K562 (cell line): ENCODE data around the gene SHROOM3. TPM values are rescaled to one million over a fixed set of nuclear protein-coding genes. Genes with fewer than 3 reads are reported as not detected.
A peak's percentile ranks its signal among the peaks of the same experiment; 100 is the strongest.

Experiments
- ATAC-seq: fragments of 200-7000 bp; cut with Tn5 transposase; 3 replicates; pipeline ENCODE4 v1.9.1; 2020; ENCODE audit warnings: moderate library complexity
- BruUV-seq: library from RNA; stranded (reverse); fragments of 400-500 nt; replicated peaks from 2 replicates; lab custom pipeline; 2021; lab: Mats Ljungman, UMichigan
- CTCF ChIA-PET: fragments of 300-600 bp; formaldehyde crosslinking; extraction: SDS; loops from one replicate; lab custom pipeline; 2021; ENCODE audit warnings: low intra/inter-chr PET ratio; lab: Yijun Ruan, JAX
- POLR2A ChIA-PET: fragments of 300-600, 350-650 bp; sonication (Branson Sonifier 250); formaldehyde crosslinking; extraction: SDS; loops from one replicate; lab custom pipeline; 2021; ENCODE audit warnings: antibody characterized with exemption, inconsistent platforms; lab: Yijun Ruan, JAX
- DNase-seq, 4 experiments: peaks; one replicate each; pipeline versions ENCODE4 v3.0.0 to v3.0.0-alpha.2; 2011 to 2018; ENCODE audit warnings: low spot score in 3 of 4, mixed read lengths in 3 of 4; ENCODE audit errors: extremely low read depth in 1 of 4
- FAIRE-seq: peaks from 2 replicates; lab custom pipeline; 2011; peaks lifted over from hg19 to GRCh38; lab: Jason Lieb, UNC
- H2AFZ ChIP-seq: 2 replicates; pipeline ENCODE4 v1.6.0; 2011; ENCODE audit warnings: low read depth, low read length, control low read depth, inconsistent platforms
- H3K27ac ChIP-seq: fragments of 200-600 bp; 3 replicates; pipeline ENCODE4 v1.8.0; 2011; ENCODE audit warnings: low read depth, mild to moderate bottlenecking, control low read depth, inconsistent platforms, low read length, moderate library complexity, mixed read lengths; ENCODE audit errors: extremely low read depth
- H3K27me3 ChIP-seq, 2 experiments: fragments of 300-600 bp in 1 of 2; 2 replicates in 1 of 2; 3 replicates in 1 of 2; pipeline versions ENCODE4 v1.6.0 to v1.8.0; 2011; ENCODE audit warnings: inconsistent platforms in 2 of 2, low read length in 2 of 2, mild to moderate bottlenecking in 1 of 2, mixed read lengths in 1 of 2, moderate library complexity in 1 of 2; ENCODE audit not compliant: control insufficient read depth in 2 of 2, insufficient read depth in 2 of 2
- H3K36me3 ChIP-seq: fragments of 300-600 bp; 3 replicates; pipeline ENCODE4 v1.8.0; 2011; ENCODE audit warnings: mild to moderate bottlenecking, low read length, inconsistent platforms; ENCODE audit not compliant: control insufficient read depth, insufficient read depth
- H3K4me1 ChIP-seq, 2 experiments: fragments of 200-600 bp in 1 of 2; replicated peaks in 1 of 2; 2 replicates in 1 of 2; 3 replicates in 1 of 2; pipeline versions ENCODE4 v1.5.1 to v1.8.0; 2011; ENCODE audit warnings: inconsistent platforms in 2 of 2, low read length in 2 of 2, mild to moderate bottlenecking in 1 of 2, mixed read lengths in 1 of 2, moderate library complexity in 1 of 2; ENCODE audit not compliant: control insufficient read depth in 2 of 2, insufficient read depth in 2 of 2
- H3K4me2 ChIP-seq: 2 replicates; pipeline ENCODE4 v1.6.1; 2011; ENCODE audit warnings: low read length, control low read depth, inconsistent platforms, mixed read lengths; ENCODE audit not compliant: insufficient read depth
- H3K4me3 ChIP-seq: fragments of 200-600 bp; sonication (generic), shearing (Covaris generic); 2 replicates; pipeline ENCODE4 v1.5.1; 2016; ENCODE audit warnings: control low read depth, inconsistent platforms
- H3K79me2 ChIP-seq: fragments of 200-600 bp; 3 replicates; pipeline ENCODE4 v1.8.0; 2011; ENCODE audit warnings: low read length, inconsistent platforms; ENCODE audit not compliant: control insufficient read depth, insufficient read depth
- H3K9ac ChIP-seq, 2 experiments: 2 replicates each; pipeline versions ENCODE4 v1.6.0 to v1.6.1; 2011; ENCODE audit warnings: low read depth in 2 of 2, low read length in 2 of 2, control low read depth in 1 of 2, inconsistent platforms in 1 of 2, mild to moderate bottlenecking in 1 of 2, mixed read lengths in 1 of 2; ENCODE audit not compliant: insufficient read depth in 1 of 2
- H3K9me1 ChIP-seq: one replicate; pipeline ENCODE4 v1.6.0; 2011; ENCODE audit warnings: inconsistent platforms, mild to moderate bottlenecking, low read length, moderate library complexity; ENCODE audit not compliant: control insufficient read depth, insufficient read depth
- H3K9me3 ChIP-seq: replicated peaks from 2 replicates; pipeline ENCODE4 v1.5.1; 2011; ENCODE audit warnings: low read depth, low read length, inconsistent platforms; ENCODE audit not compliant: control insufficient read depth, insufficient read depth
- H4K20me1 ChIP-seq: replicated peaks from 2 replicates; pipeline ENCODE4 v1.6.1; 2011; ENCODE audit warnings: low read length, inconsistent platforms, mixed read lengths; ENCODE audit not compliant: control insufficient read depth, insufficient read depth
- ATF3 ChIP-seq, 2 experiments: fragments of 450-650 bp in 1 of 2; sonication (generic) in 1 of 2; formaldehyde crosslinking in 1 of 2; IDR thresholded peaks in 1 of 2; conservative IDR thresholded peaks in 1 of 2; 2 replicates each; pipeline versions ENCODE4 v1.6.1 to v1.8.1; 2016 to 2023; ENCODE audit warnings: mild to moderate bottlenecking in 2 of 2, moderate library complexity in 2 of 2, inconsistent platforms in 1 of 2, missing genetic modification reagents in 1 of 2
- C11orf30 ChIP-seq: fragments of 450-650 bp; IDR thresholded peaks from 2 replicates; pipeline ENCODE4 v1.6.1; 2016; ENCODE audit warnings: low read depth, mild to moderate bottlenecking
- DPF2 ChIP-seq: fragments of 450-650 bp; IDR thresholded peaks from 2 replicates; pipeline ENCODE4 v1.6.1; 2016
- EWSR1 ChIP-seq: fragments of 450-650 bp; IDR thresholded peaks from 2 replicates; pipeline ENCODE4 v1.6.1; 2018; ENCODE audit warnings: borderline replicate concordance, mild to moderate bottlenecking, low read depth, moderate library complexity; ENCODE audit not compliant: partially characterized antibody
- EZH2 ChIP-seq: IDR thresholded peaks from 2 replicates; pipeline ENCODE4 v1.6.1; 2012; ENCODE audit warnings: low read depth, mild to moderate bottlenecking, inconsistent platforms, low read length, borderline replicate concordance
- FOS ChIP-seq: IDR thresholded peaks from 3 replicates; pipeline ENCODE4 v1.6.1; 2011; ENCODE audit not compliant: insufficient read length; ENCODE audit errors: extremely low read depth
- GTF2E2 ChIP-seq: fragments of 200-800 bp; sonication (Bioruptor generic); IDR thresholded peaks from 2 replicates; pipeline ENCODE4 v1.6.1; 2016; ENCODE audit warnings: missing genetic modification characterization, missing compliant biosample characterization
- HMGN3 ChIP-seq: IDR thresholded peaks from 2 replicates; pipeline ENCODE4 v1.6.1; 2011; ENCODE audit warnings: borderline replicate concordance, low read depth, mild to moderate bottlenecking, mixed read lengths, low read length; ENCODE audit not compliant: insufficient read length; ENCODE audit errors: extremely low read depth
- PRMT5 ChIP-seq: sonication (generic); formaldehyde crosslinking; IDR thresholded peaks from 2 replicates; pipeline ENCODE4 v1.5.0; 2020; ENCODE audit warnings: missing genetic modification reagents
- RCOR1 ChIP-seq, 2 experiments: IDR thresholded peaks; 2 replicates each; pipeline ENCODE4 v1.6.1; 2012; ENCODE audit warnings: low read depth in 2 of 2, low read length in 2 of 2, borderline replicate concordance in 1 of 2, improper control_type of control experiment in 1 of 2
- RFX5 ChIP-seq: IDR thresholded peaks from 2 replicates; pipeline ENCODE4 v1.6.1; 2011; ENCODE audit warnings: low read depth, mild to moderate bottlenecking, improper control_type of control experiment, low read length
- SIX5 ChIP-seq, 2 experiments: IDR thresholded peaks; 2 replicates each; pipeline ENCODE4 v1.6.1; 2011; ENCODE audit warnings: low read length in 2 of 2, borderline replicate concordance in 1 of 2, low read depth in 1 of 2, mild to moderate bottlenecking in 1 of 2, moderate library complexity in 1 of 2; ENCODE audit not compliant: insufficient read depth in 1 of 2
- SREBF2 ChIP-seq: sonication (generic); formaldehyde crosslinking; IDR thresholded peaks from 2 replicates; pipeline ENCODE4 v1.4.0; 2020; ENCODE audit warnings: mild to moderate bottlenecking, missing genetic modification reagents
- THRA ChIP-seq: fragments of 450-650 bp; IDR thresholded peaks from 2 replicates; pipeline ENCODE4 v1.6.1; 2017; ENCODE audit warnings: mild to moderate bottlenecking, moderate library complexity
- ZNF324 ChIP-seq: fragments of 250-450 bp; sonication (Bioruptor Pico); IDR thresholded peaks from 2 replicates; pipeline ENCODE4 v1.4.0; 2020; ENCODE audit warnings: mild to moderate bottlenecking
- ZNF512 ChIP-seq: IDR thresholded peaks from 2 replicates; pipeline ENCODE4 v1.6.1; 2016; ENCODE audit warnings: missing genetic modification characterization, missing compliant biosample characterization
- ZNF644 ChIP-seq: fragments of 200-800 bp; sonication (Bioruptor generic); IDR thresholded peaks from 2 replicates; pipeline ENCODE4 v1.6.1; 2016; ENCODE audit warnings: low read depth, missing genetic modification characterization, missing compliant biosample characterization
- ZNF75A ChIP-seq: fragments of 450-650 bp; formaldehyde crosslinking; IDR thresholded peaks from 2 replicates; pipeline ENCODE4 v1.4.0; 2020; ENCODE audit warnings: mild to moderate bottlenecking
- WGBS: fragments of 100-300 bp; shearing (Covaris generic); methylation state at CpG from one replicate; pipeline ENCODE4 v1.1.6; 2016; ENCODE audit warnings: low coverage, mixed read lengths; ENCODE audit not compliant: insufficient coverage; ENCODE audit errors: missing lambda C conversion rate; 5-methylcytosine and 5-hydroxymethylcytosine counted together
- in situ Hi-C: fragments of 300-500 bp; cut with MboI; formaldehyde crosslinking; loops from 4 replicates; pipeline ENCODE4 v1.15.0; 2018; ENCODE audit warnings: inconsistent platforms, mixed read lengths
- intact Hi-C: fragments of 100-400 bp; cut with micrococcal nuclease; formaldehyde crosslinking; loops from 2 replicates; pipeline ENCODE4 v1.14.2; 2022
- polyA plus RNA-seq, 8 experiments: library from polyadenylated mRNA; depleted of rRNA in 4 of 8; stranded (reverse) in 5 of 8; unstranded in 3 of 8; fragments of >200 nt; fragmentation: Nextera tagmentation in 2 of 8; fragmentation: Illumina TruSeq in 1 of 8; extraction: Ambion mirVana in 2 of 8; extraction: Trizol in 1 of 8; gene quantifications; 2 replicates each; pipeline versions ENCODE4 v1.2.1 to v1.2.3, GENCODE V29; 2011 to 2014; ENCODE audit warnings: inconsistent platforms in 1 of 8, missing spikeins in 1 of 8
- total RNA-seq, 7 experiments: library from RNA; depleted of rRNA in 6 of 7; stranded (reverse); fragments of >200 nt in 6 of 7; fragmentation: Illumina TruSeq in 2 of 7; extraction: Trizol in 2 of 7; gene quantifications; 2 replicates each; pipeline versions ENCODE4 v1.2.1 to v1.2.3, GENCODE V29; 2011 to 2021; ENCODE audit warnings: low replicate concordance in 1 of 7

The SHROOM3 gene
- total and polyA plus RNA-seq, 9 of the 15 experiments (the other 6 are each of a cell fraction or from before 2014, with no cell fraction given) = 0.01 to 0.07 TPM; not detected in 7

- Histone ChIP-seq H3K4me1 (peaks cover 4 to 5% of the 10 kb centered on the region in 2 experiments; a peak in 3 of 5 replicates), H3K9ac (no peak overlapping the region), H3K27me3 (no peaks in the 10 kb centered on the region), H4K20me1 (no peaks in the 10 kb centered on the region), H3K36me3 (no peaks in the 10 kb centered on the region), H3K4me2 (peak overlapping the region; percentile 24; the same call in 1 of the 2 replicates), H3K9me1 (no peaks in the 10 kb centered on the region), H2AFZ (peak overlapping the region; percentile 92), H3K4me3 (no peak overlapping the region), H3K79me2 (no peaks in the 10 kb centered on the region), H3K9me3 (no peaks in the 10 kb centered on the region; the same call in none of the 2 replicates), H3K27ac (peak overlapping the region; percentile 54; the same call in 2 of the 3 replicates)
- BruUV-seq = no TSS peak
- WGBS = 13% methylated on average over 5 of the region's 5 CpGs
- ATAC-seq = peak; percentile 76
- in situ Hi-C loops = no loop called here
- intact Hi-C loops = no loop called here
- peak; percentile 82 for FAIRE-seq
- peak; percentile 23 to 49 (median 33) for DNase-seq
- ChIA-PET POLR2A (interaction anchor here (0.6 to 1.1 kb wide), 2 partner anchors 8 to 9 kb away, joined by 3 read pairs; no protein-coding TSS in a partner anchor), CTCF (no interaction called here)
- TF ChIP-seq PRMT5 = no peak
- no peak for TF ChIP-seq ZNF644 (tag)
- no peak for TF ChIP-seq EZH2
- TF ChIP-seq RFX5 = no peak
- peak in 1 of 2 experiments; percentile 66; a peak in 1 of 4 replicates for TF ChIP-seq RCOR1 (IDR thresholded peaks at IDR 0.05; ENCODE audit: borderline replicate concordance in 1 of 2, low read depth in 2 of 2, low read length in 2 of 2)
- no peak for TF ChIP-seq ZNF324 (CRISPR knock-in tag)
- TF ChIP-seq ATF3 (IDR thresholded peaks at IDR 0.05) = peak; percentile 34; the same call in 1 of the 2 replicates
- TF ChIP-seq ATF3 (CRISPR knock-in tag; conservative IDR thresholded peaks at IDR 0.05) = no peak
- no peak for TF ChIP-seq GTF2E2
- no peak for TF ChIP-seq ZNF512
- TF ChIP-seq HMGN3 = no peak
- TF ChIP-seq SIX5 (IDR thresholded peaks at IDR 0.05; ENCODE audit: borderline replicate concordance in 1 of 2, insufficient read depth in 1 of 2, low read depth in 1 of 2, low read length in 2 of 2) = no peak
- TF ChIP-seq ZNF75A = no peak
- peak; percentile 100 for TF ChIP-seq C11orf30
- no peak for TF ChIP-seq THRA
- no peak for TF ChIP-seq FOS
- TF ChIP-seq EWSR1 = no peak
- no peak for TF ChIP-seq SREBF2 (CRISPR knock-in tag)
- peak; percentile 82 for TF ChIP-seq DPF2
Observed at GRCh38 chr4:76772498-76773106, 337.6 kb downstream of the SHROOM3 start.
